HEK293T (cell line): Measurements from ENCODE around the gene QKI.

Source experiments
- ARNT ChIP-seq: fragments of 450-650 bp; IDR thresholded peaks from 2 replicates; pipeline ENCODE4 v1.6.1; 2017; ENCODE audit warnings: mild to moderate bottlenecking
- BHLHE40 ChIP-seq: fragments of 450-650 bp; IDR thresholded peaks from 2 replicates; pipeline ENCODE4 v1.6.1; 2016; ENCODE audit warnings: mild to moderate bottlenecking, moderate library complexity, borderline replicate concordance
- ELF4 ChIP-seq: fragments of 450-650 bp; IDR thresholded peaks from 2 replicates; pipeline ENCODE4 v1.6.1; 2017; ENCODE audit warnings: antibody characterized with exemption
- FOXA1 ChIP-seq: fragments of 450-650 bp; IDR thresholded peaks from 2 replicates; pipeline ENCODE4 v1.6.1; 2016; ENCODE audit warnings: mild to moderate bottlenecking
- FOXK2 ChIP-seq: fragments of 450-650 bp; IDR thresholded peaks from 2 replicates; pipeline ENCODE4 v1.6.1; 2016; ENCODE audit warnings: mild to moderate bottlenecking
- FOXM1 ChIP-seq: fragments of 450-650 bp; IDR thresholded peaks from 2 replicates; pipeline ENCODE4 v1.6.1; 2017; ENCODE audit warnings: mild to moderate bottlenecking, borderline replicate concordance
- HDGF ChIP-seq: fragments of 450-650 bp; IDR thresholded peaks from 2 replicates; pipeline ENCODE4 v1.6.1; 2017; ENCODE audit warnings: antibody characterized with exemption, borderline replicate concordance
- LEF1 ChIP-seq: fragments of 450-650 bp; IDR thresholded peaks from 2 replicates; pipeline ENCODE4 v1.6.1; 2017; ENCODE audit warnings: mild to moderate bottlenecking, borderline replicate concordance
- SP1 ChIP-seq: fragments of 450-650 bp; IDR thresholded peaks from 2 replicates; pipeline ENCODE4 v1.6.1; 2017
- SUZ12 ChIP-seq: fragments of 450-650 bp; IDR thresholded peaks from 2 replicates; pipeline ENCODE4 v1.6.1; 2016; ENCODE audit warnings: mild to moderate bottlenecking
- ZNF384 ChIP-seq: fragments of 450-650 bp; IDR thresholded peaks from 2 replicates; pipeline ENCODE4 v1.6.1; 2016

- TF ChIP-seq BHLHE40 (no peak), FOXA1 (no peak), FOXM1 (no peak), SP1 (no peak), LEF1 (no peak), FOXK2 (no peak), ARNT (no peak), HDGF (no peak), SUZ12 (no peak), ELF4 (no peak), ZNF384 (no peak)
Measured at GRCh38 chr6:163548624-163549023, 134.1 kb downstream of the QKI start.
